GM19324 (cell line): ENCODE results near the gene ENGASE.

ENCODE experiments used
- ATAC-seq: cut with Tn5 transposase; IDR thresholded peaks from one replicate; pipeline ENCODE4 v1.9.1; 2021; ENCODE audit warnings: mild to moderate bottlenecking, moderate library complexity; ENCODE audit not compliant: unreplicated experiment, low FRiP score

ENGASE gene

DNA sequence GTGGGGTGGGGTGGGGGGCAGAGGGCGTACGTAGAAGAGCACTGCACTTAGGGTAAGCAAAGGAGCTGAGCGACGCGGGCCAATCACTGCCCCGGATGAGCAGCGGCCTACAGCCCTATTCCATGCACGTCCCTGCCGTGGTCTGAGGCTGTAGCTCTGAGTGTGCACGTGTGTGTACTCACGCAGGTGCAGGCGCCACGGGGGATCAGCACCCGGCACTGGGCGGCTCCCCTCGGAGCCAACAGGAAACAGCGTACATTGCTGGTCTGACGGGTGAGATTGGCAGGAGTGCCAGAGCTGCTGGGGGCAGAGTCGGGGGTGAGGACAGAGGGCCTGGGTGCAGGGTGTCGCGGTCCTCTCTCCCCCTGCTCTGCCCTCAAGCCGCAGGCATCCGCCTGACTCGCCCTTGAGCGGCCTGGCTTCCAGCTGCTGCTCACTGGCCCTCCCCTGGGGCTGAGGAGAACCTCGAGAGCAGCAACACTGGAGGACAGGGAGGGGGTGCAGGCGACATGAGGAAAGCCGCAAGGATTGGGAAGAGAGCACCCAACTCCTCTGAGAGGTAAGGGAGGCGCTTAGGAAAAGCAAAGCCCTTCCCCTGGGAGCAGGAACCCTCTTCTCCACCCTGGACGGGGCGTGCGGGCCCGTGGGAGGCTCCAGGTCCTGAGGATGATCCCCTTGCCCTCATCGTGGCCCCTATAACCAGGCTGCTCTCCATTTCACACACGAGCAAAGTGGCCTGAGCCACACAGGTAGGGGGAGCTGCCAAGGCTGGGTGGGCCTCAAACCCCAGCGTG, 57.8 kb downstream of the ENGASE start:
- no peak for ATAC-seq

DNA sequence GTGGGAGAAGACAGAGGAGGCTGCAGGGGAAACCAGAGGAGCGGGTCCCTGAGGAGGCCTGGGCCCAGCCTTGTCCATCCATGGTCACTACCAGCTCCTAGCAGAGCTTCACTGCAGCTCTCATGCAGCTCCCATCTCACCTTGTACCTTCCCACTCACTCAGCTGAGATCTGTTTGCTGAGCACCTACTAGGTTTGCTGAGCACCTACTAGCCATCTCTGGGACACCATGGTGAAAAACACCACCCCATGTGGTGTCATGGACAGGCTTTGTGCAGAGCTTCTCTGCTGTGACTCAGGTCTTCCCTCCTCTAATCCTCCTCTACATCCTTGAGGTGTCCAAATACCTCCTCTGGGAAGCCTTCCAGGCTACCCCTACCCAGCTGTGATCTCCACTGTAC, 58.6 kb downstream of the ENGASE start:
- ATAC-seq: no peak

DNA sequence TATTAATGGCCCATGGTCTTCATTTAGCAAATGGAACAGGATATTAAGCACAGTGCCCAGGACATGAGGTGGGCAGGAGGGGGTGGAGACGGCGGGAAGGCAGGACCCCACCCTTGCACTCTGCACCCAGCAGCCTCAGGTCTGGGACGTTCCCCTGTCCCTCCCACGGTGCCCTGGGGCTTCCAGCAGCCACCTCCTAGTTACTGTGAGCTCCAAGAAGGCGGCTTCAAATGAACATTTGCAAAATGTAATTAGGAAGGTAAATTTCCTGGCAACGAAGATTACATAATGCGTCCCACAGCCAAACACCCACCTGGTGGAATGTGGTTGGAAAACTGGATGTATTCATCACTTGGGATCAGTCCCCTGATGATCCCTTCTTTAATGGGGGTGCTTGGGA, 59.4 kb downstream of the ENGASE start:
- no peak for ATAC-seq

DNA sequence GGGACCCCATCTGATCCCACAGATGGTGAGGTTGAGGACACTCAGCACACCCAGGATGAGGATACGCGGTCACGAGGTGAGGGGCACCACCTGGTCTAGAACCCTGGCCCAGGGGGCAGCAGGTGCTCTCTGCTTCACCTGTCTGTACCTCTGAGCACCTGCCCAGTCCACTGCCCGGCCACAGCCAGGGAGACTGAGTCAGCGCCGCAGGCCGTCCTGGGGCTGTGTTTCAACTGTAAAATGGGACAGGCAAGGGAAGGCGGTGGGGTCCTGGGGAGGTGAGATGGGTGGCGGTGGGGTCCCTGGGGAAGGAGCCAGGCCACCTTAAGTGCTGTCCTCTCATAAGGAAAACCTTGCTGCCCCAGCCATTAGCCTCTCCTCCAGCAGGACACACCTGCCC, 60.4 kb downstream of the ENGASE start:
- ATAC-seq: no peak

DNA sequence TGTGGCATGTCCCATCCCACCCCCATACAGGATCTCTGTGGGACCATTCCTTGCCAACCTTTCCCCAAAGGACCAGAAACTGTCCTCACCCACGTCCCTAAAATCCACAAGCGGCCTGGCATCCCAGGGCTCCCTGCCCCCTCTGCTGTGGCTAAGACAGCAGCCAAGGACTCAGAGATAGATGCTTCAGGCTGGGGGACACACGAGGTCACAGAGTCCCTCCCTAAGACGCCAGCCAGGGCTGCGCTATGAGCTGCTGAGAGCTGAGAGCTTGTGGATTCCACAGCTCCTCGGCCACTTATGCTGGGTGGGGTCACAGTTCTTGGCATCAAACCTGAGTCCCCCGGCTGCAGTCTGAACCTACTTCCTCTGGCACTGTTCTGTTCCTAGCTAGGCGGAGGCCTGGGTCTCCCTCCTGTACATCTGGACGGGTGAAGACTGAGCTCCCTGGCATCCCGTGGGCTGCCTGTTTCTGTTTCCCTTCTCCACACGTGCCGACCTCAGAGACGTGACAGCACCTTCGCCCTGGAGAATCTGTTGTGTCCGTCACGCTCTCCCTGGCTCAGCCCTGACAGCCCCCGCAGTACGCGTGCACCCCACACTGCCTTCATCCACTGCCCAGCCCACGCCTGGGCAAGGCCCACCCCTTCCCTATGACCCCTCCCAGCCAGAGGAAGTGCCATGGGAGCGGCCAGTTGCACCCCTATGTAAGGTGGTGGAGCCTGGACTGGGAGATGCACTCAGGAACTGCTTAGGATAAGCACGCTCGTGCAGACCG, 61.2 kb downstream of the ENGASE start:
- ATAC-seq: no peak
